Stimulated activated CD8-positive, alpha-beta memory T cell treated with anti-CD3 and anti-CD28 coated beads, Interleukin-12 subunit alpha, Interleukin-12 subunit beta, amount 100 ng/mL, for 24 hours (primary cell): ENCODE measurements around the gene PHACTR2.
"Not testable (repeated sequence)": the region's sequence is repeated elsewhere in the genome, so short reads cannot be mapped to it uniquely, and the experiment has no call there.

Source experiments
- DNase-seq: peaks from one replicate; pipeline ENCODE4 v3.0.0-alpha.2; 2020; ENCODE audit errors: extremely low read depth

Gene PHACTR2

DNA sequence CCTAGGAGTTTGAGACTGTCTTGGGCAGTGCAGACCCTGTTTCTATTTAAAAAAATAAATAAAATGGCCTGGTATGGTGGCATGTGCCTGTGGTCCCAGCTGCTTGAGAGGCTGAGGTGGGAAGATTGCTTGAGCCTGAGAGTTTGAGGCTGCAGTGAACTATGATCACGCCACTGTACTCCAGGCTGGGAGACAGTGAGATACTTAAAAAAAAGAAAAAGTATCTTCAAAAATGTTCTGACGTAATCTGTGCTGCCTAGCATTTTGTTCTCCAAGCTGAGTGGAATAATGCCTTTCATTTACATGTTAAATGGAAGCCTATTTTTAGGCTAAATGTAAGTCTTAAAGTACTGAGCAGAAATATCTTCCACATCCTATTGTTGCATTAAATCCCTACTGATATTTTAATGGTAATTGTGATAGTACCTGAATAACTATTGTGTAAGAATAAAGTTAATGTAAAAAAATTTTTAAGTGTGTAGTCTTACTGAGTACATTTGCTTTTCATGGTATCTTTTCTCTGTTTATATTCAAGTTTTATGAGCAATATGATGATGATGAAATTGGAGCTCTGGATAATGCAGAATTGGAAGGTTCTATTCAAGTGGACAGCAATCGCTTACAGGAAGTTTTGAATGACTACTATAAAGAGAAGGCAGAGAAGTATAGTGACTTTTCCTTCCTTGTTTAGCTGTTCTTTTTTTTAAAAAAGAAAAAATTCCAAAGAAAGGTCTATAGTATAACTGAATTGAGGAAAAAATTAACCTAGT lies 182.3 kb downstream of the PHACTR2 start:
- no peak for DNase-seq

DNA sequence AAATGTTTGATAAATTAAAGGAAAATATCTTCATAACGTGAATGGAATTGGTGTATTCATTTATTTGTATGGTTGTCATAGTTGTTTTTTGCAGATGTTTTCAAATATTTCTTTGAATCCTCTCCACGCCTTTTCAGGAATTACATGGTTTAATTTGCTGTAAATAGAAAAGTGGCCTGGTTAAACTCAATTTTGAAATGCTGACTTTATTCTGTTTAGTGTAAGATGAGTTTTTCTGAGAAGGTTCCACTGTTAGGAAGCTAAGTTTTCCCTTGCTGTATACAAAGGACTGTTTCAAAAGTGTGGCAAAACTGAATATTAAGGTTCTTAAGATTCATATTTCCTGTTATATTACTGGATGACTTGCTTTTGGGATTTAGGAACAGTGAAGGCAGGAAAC lies 186.0 kb downstream of the PHACTR2 start:
- DNase-seq = no peak

DNA sequence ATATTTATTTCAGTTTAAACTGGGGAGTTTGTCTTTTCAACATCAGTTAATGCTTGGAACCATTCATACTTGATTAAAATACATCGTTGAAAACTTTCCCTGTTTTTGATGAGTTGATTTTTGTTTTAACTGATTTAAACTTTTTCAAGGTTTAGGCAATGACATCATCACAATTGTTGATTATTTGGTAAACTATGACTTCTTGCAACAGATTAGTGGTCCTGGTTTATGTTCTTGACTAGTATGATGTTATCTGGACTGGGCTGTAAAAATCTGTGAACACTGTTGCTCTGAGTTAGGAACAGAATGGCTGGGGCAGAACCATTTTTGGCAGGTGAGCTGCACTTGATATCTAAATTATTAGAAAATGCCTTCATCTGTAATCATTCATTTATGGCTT lies 186.5 kb downstream of the PHACTR2 start, which contains the start of gene ZC2HC1B:
Gene ZC2HC1B, plus strand, starts transcription at position 241 of the 400 bp plus-strand sequence. Its CDS starts 66 bp downstream, at position 307.
- DNase-seq = no peak

DNA sequence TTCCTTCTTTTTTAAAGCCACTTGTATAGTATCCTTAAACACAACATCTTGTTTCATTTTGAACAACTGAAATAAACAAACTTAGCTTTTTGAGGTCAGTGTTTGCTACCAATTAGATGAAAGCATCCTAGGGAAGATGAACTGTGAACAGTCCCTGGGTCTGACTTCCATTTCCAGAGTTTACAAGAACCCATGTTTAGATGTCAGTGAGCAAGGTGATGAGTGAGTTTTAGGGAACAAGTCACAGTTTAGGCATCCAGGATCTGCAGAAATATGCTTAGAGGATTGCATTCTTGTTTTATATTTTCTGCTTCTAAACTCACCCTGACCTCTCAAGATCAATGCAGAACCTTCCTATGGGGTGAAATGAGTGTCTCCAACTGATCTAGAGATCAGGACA lies 189.5 kb downstream of the PHACTR2 start:
- DNase-seq = no peak

DNA sequence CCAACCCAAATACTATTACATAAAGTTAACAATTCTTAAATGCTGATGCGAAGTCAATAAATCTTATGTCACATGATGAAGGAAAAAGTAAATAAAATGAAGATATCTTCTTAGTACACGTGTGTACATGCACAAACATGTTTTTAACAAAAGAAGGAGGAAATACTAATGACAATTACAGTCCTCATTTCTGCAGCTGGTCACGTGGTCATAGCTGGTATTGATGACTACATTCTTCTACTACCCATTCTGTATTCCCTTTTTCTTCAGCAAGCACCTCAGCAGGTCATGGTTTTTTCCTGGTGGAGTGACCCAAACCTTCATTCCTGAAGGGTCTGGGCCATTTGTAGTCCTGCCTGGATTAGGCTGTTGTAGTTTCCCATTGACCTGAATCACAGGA lies 191.0 kb downstream of the PHACTR2 start:
- DNase-seq = not testable (repeated sequence)

DNA sequence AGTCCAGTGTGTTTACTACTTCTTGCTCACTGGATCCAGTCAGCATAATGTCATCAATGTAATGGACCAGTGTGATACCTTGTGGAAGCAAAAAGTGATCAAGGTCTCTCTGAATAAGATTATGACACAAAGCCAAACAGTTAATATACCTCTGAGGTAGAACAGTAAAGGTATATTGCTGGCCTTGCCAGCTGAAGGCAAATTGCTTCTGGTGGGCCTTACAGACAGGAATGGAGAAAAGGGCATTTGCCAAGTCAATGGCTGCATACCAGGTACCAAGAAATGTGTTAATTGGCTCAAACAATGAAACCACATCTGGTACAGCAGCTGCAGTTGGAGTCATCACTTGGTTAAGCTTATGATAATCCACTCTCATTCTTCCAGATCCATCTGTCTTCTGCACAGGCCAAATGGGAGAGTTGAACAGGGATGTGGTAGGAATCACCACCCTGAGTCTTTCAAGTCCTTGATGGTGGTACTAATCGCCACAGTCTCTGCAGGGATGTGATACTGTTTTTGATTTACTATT lies 193.5 kb downstream of the PHACTR2 start:
- not testable (repeated sequence) for DNase-seq

DNA sequence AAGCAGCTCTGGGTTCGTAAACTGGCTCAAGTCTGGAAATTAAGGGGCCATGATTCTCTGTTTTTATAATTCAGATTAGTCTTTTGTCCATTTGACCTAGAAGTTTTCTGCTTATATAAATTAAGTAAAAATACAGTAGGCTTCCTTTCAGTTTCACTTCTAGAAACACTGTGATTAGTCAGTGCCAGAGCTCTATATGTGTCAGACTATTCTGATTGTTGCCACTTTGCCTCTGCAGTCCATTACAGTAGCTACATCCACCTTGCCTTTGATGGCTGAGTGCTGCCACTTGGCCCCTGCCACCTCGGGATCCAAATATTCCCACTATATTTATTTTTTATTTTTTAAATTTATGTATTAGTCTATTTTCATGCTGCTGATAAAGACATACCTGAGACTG lies 194.4 kb downstream of the PHACTR2 start:
- DNase-seq = no peak

DNA sequence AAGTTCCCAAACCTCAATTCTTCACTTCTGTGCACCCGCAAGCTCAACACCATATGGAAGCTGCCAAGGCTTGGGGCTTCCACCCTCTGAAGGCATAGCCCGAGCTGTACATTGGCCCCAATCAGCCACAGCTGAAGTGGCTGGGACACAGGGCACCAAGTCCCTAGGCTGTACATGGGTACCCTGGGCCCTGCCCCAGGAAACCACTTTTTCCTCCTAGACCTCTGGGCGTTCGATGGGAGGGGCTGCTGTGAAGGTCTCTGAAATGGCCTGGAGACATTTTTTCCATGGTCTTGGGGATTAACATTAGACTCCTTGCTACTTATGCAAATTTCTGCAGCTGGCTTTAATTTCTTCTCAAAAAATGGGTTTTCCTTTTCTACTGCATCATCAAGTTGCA lies 195.8 kb downstream of the PHACTR2 start:
- DNase-seq = not testable (repeated sequence)

DNA sequence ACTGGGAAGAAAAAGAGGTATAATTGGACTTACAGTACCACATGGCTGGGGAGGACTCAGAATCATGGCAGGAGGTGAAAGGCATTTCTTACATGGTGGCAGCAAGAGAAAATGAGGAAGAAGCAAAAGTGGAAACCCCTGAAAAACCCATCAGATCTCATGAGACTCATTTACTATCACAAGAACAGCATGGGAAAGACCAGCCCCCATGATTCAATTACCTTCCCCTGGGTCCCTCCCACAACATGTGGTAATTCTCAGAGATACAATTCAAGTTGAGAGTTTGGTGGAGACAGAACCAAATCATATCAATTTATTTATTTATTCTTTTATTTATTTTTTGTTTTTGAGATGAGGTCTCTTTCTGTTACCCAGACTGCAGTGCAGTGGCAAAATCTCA lies 196.7 kb downstream of the PHACTR2 start:
- not testable (repeated sequence) for DNase-seq

DNA sequence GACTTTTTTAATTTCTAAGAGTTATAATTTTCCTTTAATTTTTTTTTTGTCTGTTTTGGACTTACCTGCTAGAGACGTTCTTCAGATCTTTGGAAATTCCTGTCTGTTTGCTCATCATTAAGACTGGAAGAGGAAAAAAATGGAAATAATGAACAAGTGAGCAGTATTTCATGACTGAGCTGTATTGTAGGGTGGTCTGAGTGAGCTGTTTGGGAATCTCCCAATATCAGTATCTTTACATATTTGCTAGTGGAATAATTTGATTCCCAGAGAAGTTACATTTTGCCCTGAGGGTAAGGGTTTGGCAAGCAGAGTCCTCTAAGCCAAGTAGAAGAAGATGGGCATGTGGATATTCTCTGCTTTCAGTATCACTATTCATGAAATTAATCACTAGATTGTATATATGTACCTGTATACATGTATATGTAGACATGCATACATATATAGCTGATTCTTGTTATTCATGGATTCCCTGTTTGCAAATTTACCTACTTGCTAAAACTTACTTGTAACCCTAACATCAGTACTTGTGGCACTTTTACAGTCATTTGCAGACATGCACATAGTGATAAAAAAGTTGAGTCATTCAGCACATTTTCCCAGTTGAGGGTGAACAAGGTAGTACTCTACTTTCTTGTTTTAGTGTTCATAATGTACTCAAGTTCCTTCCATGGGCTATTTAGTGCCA lies 200.0 kb downstream of the PHACTR2 start:
- no peak for DNase-seq

DNA sequence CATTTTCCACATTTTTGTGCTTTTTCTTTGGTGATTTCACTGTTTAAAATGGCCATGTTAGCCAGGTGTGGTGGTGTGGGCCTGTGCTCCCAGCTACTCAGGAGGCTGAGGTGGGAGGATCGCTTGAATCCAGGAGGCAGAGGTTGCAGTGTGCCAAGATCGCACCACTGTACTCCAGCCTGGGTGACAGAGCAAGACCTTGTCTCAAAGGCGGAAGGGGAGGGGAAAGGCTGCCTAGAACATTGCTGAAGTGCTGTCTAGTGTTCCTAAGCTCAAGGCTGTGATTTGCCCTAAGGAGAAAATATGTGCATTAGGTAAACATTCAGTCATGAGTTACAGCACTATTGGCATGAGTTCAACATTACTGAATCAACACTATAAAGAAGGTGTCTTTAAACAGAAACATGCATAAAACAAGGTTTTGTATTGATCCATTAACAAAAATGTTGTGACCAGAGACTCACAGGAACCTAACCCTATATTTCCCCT lies 200.6 kb downstream of the PHACTR2 start:
- no peak for DNase-seq

DNA sequence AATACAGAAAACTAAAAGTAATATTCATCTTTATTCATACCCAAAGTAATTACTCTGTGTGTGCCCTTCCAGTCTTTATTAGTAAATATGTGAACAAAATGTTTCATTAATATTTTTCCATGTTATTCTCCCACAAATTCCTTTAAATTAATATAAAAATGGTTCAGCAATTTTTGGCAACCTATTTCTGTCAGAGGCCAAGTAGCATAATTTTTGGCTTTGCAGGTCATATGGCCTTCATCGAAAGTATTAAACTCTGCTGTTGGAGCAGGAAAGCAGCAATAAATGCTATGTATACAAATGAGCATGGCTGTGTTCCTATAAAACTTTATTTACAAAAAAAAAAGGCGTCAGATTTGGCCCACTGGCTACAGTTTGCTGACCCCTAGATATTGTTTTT lies 202.6 kb downstream of the PHACTR2 start:
- no peak for DNase-seq
